HUDEP-2 (cell line): ENCODE results near the gene PDZRN4.
"Not testable (repeated sequence)": the region's sequence is repeated elsewhere in the genome, so short reads cannot be mapped to it uniquely, and the experiment has no call there.

Experiments
- DNase-seq, 76 experiments: peaks; one replicate each; lab custom pipeline; 2025; ENCODE audit not compliant: unreplicated experiment in 76 of 76; lab: John Stamatoyannopoulos, UW

Gene PDZRN4

DNA sequence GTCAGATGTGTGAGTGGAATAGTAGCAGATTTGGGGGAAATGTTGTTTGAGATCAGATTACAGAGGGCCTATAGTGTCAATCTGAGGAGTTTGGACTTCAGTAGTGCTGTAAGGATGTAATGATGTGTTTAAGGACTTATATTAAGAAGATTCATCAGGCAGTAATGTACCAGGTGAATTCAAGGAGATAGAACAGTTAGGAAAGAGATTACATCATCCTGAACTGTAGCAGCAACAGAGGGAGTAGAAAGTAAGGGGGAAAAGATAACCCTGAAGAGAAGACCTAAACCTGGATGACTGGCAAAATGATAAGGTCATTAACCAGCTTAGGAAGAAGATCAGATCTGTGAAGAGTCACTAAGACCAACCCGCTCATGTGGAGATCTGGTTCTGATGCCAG is 349.4 kb downstream of the PDZRN4 start:
- peak in 4 of 76 experiments; percentile 0 to 23 (median 12) for DNase-seq

DNA sequence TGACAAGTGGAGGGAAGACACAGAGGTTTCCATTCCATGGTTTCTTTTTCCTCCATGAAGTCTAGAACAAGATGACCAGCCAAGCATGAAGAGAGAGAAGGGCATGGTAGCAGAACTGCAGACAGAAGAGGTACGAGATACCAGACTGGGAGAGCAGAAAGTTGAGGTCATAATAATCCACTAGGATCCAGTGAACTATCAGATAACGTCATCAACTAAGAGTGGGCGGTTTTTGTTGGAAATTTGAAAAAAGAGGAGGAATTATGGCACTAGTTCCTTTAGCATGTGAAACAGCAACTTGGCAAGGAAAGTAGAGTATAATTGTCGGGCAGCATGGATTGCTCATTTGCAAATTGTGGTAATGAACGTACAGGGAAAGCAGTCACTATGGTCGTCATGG is 357.6 kb downstream of the PDZRN4 start:
- no peak for DNase-seq

DNA sequence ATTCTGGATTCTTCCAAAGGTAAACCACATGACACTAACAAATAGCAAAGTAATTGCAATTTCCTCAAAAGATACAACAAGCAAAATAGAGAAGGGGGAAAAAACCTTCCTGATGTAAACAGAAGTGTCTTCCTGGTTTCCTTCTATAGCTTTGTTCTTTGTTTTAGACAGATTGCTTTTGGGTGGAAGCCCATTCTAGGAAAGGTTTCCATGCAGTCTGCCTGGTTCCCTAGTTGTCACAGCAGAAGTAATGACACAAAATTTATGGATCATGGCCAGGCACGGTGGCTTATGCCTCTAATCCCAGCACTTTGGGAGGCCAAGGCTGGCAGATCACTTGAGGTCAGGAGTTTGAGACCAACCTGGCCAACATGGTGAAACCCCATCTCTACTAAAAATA is 359.0 kb downstream of the PDZRN4 start:
- not testable (repeated sequence) for DNase-seq

DNA sequence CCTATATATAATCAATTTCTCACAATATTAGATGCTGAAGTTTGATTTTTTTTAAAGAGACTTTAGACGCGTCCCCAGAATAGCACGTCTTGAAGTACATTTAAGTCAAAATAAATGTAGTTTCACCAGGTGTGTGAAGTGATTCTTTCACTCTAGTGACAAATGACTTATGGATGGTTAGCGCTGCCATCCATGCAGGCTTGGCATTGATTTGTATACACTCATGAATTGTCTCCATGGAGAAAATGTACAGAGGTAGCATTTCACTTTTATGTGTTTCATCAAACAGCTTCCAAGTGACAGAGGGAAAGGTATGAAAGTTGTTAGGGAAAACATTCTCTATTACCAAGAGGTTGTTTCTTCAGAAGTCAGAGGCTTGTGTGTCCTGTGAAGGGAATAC is 360.8 kb downstream of the PDZRN4 start:
- no peak for DNase-seq

DNA sequence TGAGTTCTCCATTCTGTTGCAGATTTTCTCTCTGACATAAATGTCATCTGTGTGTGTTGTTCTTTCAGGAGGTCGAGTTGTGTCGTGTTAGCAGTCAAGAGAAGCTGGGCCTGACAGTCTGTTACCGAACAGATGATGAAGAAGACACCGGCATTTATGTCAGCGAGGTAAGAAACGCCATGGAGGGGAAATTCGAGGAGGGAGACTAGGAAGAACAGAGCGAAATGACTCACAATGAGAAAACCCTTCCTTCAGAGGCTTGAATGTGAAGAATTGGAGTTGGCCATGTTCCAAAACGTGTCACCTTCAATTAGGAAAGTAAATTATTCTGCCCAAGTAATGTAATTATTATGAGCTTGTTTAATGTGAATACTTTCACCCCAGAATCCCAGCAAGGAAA is 364.5 kb downstream of the PDZRN4 start:
- DNase-seq, result no peak

DNA sequence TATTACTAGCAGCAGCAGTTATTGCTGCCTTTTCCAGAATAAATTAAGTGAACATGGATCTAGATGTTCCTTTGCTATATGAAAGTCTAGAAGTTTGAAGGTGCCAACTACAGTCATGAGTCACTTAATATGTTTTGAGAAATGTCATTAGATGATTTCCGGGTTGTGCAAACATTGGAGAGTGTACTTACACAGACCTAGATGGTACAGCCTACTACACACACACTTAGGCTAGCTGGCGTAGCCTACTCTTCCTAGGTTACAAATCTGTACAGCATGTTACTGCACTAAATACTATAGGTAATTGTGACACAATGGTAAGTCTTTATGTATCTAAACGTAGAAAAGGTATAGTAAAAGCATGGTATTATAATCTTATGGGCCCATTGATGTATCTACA is 368.1 kb downstream of the PDZRN4 start:
- DNase-seq, result no peak

DNA sequence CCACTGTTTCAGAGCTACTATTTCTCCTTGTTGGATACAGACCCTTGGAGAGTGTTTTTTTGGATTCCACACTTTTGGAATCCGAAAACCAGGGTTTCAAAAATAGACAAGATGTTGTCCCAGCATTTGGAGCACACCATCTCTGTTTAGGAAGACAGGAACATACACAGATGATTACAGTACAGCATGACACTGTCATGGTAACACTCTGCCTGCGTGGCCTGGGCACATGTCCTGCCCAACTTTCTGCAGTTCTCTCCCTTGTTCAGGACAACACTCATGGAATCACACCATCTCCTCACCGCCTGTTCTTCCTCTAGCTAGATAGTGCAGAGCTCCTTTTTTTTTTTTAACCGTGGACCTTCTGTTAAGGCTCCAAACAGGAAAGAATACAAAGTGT is 369.2 kb downstream of the PDZRN4 start:
- no peak for DNase-seq

DNA sequence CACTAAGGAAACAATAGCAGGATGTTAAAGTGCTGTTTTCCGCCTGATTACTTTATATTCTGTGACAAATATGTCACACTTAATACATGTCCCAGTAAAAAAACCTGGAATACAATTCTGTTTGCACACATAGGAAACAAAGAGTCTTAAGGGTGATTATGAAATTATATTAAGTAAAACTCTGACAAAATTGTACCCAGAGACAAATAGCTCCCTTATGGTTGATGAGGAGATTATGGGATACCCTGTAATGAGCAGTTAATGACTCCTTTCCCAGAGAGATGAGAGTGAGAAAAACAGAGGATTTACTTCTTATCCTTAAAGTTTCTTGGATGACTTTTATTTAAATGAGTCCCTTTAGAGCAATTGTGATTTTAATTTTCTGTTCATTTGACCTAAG is 370.6 kb downstream of the PDZRN4 start:
- DNase-seq, result no peak

DNA sequence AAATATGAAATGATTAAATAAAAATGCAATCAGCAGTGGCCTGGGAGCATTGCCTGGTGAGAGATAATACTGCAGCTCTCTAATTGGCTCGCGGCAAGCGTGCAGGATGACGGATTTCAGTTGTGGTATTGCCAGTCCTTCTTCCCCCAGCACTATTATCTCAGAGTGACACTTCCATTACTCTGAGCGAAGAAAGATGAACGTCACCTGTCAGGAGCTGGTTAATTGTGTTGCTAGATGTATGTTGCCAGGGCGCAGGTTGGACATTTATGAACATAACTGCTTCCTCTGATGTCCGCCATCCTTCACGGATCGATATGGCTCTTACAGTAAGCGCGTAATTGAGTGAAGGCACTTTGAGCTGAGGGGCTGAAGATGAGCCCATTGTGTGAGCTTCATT is 374.9 kb downstream of the PDZRN4 start:
- no peak for DNase-seq

DNA sequence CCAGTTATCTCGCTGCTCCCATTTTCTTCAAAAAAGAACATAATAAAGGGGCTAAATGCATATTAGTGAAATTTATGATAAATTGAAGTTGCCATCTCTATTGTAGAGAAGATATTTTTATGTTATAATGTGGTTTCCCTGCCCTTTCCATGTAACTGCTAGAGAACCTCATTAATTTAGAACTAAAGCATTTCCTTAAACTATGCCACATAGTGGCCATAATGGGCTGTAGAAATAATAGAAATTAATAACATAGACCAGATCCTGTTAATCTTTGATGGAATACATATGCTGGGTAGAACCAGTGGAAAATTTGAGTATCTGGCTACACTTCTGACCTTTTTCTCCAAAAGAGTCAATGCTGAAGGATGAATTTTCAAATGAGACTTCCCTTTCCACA is 376.7 kb downstream of the PDZRN4 start:
- DNase-seq, result no peak

DNA sequence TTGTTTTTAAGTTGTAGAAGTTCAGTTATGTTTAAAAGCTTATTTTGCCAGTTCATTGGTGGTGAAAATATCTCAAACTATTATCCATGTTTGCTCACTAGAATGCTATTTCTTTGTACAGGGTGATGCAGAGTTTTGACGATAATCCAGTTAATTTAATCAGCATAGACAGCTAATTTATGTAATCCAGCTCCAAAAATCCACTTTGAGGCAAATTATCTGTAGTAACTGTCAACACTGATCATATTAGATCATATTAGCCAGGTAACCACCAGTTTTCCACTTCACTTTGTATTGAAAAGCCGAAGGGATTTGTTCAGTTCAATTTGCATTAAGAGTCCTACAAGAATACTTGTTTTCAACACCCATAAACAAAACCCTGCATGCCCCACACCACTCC is 378.6 kb downstream of the PDZRN4 start:
- no peak for DNase-seq

DNA sequence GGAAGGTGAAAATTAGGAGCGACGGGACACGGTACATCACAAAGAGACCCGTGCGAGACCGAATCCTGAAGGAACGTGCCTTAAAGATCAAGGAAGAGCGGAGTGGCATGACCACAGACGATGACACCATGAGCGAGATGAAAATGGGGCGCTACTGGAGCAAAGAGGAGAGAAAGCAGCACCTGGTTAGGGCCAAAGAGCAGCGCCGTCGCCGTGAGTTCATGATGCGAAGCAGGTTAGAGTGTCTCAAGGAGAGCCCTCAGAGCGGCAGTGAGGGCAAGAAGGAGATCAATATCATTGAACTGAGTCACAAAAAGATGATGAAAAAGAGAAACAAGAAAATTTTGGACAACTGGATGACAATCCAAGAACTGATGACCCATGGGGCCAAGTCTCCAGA is 385.3 kb downstream of the PDZRN4 start:
- DNase-seq, result no peak

DNA sequence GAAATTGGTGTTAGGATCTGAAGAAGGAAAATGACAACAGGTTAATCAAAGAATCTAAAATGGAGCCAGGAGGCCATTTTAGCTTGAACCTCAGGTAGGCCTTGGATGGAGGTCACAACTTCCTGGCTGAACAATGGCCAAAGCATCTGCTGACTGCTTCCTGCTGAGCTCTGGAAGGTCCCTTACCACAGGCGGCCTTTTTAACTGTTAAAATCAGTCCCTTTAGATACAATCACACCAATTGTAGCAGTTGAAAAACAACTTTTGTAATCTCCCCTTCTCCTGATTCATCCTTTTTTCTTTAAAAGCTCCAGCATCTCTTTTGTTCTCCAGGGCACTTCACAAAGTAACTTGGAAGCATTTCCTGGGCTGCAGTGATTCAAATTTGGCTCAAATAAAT is 388.8 kb downstream of the PDZRN4 start:
- DNase-seq, result no peak

DNA sequence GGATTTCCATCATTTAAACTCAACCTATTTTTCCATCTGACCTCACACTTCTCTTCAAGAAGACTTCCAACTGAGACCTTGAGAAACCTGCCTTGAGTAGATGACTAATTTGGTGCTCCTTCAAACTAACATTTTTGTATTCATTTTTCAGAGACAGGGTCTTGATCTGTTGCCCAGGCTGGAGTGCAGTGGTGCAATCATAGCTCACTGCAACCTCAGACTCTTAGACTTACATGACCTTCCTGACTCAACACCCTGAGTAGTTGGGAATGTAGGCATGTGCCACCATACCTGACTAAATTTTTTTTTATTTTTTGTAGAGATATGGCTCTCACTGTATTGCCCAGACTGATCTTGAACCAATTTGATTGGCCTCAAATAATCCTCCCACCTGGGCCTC is 389.9 kb downstream of the PDZRN4 start:
- no peak for DNase-seq

DNA sequence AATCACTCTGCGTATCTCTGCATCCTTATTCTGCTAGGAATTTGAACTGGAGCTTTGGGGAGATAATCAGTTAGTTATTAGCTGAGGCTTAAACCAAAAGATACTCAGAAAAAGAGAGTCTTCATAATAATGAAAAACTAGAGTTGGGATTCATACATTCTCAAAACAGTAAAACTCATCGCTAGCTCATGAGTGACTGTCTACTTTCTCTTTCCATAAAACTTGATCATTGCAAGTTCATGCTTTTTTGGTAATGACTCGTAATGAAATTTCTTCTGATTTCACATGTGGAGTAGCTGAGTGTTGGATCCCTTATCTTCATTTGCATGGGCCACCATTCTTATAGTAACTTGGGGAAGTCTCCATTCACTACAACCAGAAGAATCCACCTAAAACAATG is 397.7 kb downstream of the PDZRN4 start:
- no peak for DNase-seq

DNA sequence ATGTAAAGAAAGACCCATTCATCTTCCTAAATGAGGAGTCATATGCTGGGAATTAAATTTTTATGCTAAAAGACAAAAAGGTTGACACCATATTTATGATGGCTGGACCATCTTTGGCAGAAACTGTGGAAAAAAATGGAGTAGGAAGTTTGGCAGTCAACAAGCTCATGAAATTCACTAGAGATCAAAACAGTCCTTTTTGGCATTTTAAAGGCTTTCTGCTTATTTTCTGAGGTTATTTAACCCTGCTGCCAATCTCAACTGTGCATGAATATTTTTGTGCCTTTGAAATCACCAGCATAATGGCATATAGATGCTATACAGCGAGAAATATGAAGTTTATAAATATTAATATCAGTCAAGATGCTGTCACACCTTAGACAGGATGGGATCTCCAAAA is 399.5 kb downstream of the PDZRN4 start:
- no peak for DNase-seq

DNA sequence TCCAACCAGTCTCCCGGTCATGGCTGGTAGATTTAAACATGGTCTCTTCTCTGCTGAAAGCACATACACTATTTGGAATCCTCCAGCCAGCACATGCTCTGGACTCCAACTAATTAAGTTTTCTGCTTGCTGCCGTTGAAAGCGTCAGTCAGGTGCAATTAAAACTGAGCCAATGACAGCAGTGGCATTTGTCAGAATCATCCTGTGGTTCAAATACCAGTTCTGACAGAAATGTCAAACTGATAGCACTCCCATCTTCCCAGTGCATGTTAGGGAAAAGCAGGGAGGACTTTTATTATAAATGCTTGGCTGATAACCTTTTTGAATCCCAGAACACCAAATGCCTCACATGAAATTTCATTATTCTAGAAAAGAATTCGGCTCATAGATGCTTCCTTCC is 401.8 kb downstream of the PDZRN4 start:
- DNase-seq, result no peak

DNA sequence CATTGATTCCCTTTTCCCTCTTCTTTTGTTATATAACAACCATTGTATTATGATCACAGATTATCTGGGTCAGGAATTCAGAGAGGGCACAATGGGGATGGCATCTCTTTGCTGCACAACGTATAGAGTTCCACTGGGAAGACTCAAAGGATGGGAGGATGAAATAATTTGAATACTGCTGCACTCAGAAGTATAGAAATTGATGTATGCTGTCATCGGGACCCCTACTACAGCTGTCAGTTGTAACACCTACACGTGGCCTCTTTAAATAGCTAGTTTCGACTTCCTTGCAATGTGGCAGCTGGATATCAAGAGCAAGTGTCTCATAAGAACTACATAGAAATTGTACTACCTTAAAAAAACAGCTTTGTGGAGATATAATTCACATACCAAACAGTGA is 408.1 kb downstream of the PDZRN4 start:
- no peak for DNase-seq

DNA sequence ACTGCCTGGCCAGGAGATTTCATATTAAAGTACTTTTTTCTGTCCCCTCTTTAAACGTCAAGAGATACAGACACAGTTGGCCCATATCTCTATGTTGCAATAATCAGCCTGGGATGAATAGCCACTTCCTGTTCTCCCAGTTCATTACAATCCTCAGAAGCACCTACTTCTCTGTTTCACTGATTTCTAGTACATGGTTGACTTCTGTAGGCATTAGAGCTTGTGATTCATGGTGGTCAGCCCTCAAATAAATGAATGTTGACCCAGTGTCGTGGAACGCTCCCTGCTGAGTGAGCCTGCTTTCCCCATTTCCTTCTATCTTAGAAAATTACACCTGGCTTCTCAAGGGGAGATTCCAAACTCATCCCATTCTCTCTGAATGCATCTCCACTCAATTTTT is 416.7 kb downstream of the PDZRN4 start:
- DNase-seq, result no peak

DNA sequence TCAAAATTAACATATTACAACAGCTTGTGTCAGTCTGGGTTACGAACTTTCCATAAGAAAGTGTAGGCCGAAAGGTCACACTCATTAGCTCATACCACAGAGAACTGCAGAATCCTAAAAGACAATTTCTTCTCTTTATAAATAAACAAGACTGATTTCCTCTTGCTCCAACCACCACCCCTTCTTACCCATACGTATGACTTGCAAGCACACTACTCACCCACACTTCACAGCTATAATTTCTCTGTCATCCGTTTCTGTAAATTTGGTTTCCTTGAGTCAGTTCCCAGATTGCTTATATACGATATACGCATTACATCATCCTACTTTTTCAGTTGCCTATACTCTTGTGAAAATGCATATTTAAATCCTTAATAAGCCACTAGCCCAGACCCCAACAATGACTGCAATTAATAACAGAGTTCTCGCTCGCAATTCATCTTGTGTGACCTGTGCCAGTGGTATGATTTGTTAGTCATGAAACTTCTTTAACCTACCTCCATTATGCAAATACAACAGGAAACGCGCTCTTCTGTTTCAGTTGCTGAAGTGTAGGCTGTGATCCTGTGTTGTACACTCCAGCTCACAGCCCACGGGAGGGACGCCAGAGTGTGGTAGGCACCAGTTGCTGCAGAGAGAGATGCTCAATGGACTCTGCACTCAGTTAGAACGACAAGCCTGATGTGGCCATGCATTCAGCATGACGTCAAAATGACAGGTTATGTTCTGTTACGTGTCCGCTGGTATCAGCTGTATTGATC is 417.6 kb downstream of the PDZRN4 start:
- no peak for DNase-seq

DNA sequence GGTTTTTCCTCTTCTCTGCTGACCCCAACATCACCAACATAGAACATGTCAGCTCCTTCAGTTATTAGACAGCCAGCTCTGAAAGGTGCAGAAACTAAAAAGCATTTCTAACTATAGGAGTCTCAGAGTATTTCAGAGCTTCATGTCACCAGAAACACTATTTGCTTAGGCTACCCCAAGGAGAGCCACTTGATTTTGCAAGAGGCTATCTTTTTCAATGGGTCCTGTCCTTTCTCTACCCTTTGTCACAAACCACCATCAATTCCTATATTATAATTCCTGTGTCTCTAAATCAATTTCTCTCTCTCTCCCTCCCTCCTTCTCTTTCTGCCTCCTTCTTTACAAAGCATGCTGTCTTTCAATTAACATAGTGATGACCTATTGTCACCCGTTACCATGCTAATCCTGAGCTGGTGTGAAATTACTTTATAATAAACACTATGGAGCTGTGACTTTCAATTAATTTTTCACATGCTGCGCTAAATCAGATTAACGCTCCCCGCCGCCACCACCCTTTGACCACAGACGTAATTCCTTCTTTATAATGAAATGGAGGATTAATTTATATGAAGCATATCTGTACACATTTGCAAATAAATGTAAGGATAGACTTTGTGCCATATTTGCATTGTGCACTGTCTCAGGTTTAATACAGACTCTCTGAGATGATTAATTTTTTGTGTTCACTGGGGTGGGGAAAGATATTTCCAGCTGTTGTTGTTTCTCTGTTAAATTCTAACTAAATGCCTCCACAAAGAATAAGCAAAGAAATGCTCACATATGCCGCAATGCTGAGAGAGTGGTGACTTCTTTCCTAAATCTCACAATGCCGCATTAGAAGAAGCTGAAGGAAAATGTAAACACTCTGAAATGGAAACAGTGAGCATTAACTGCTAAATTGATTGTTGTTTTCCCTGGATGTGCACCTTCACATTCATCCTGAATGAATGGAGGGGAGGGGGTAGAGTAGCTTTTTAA is 418.6 kb downstream of the PDZRN4 start:
- DNase-seq, result no peak
